NCI-H146 treated with DMSO at 0.1 percent for 48 hours (cell line): ENCODE measurements around the gene WDR64.
"Not testable (repeated sequence)": the region's sequence is repeated elsewhere in the genome, so short reads cannot be mapped to it uniquely, and the experiment has no call there.

Experiments
- DNase-seq: peaks from one replicate; lab custom pipeline; 2025; ENCODE audit not compliant: unreplicated experiment; lab: John Stamatoyannopoulos, UW

WDR64 gene

DNA sequence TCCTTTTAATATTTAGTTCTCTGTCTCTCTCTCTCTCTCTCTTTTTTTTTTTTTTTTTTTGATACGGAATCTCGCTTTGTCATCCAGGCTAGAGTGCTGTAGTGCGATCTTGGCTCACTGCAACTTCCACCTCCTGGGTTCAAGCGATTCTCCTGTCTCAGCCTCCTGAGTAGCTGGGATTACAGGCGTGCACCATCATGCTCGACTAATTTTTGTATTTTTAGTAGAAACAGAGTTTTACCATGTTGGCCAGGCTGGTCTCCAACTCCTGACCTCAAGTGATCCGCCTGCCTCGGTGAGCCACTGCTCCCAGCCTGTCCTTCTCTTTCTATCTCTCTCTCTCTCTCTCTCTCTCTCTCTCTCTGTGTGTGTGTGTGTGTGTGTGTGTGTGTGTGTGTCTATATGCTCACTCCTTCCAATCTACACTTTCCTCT is 83.4 kb downstream of the WDR64 start:
- not testable (repeated sequence) for DNase-seq

GRCh38 chr1:241736387-241736786 is 84.3 kb downstream of the WDR64 start:
- DNase-seq: no peak

- no peak for DNase-seq
These were observed 86.4 kb downstream of the WDR64 start for GRCh38 chr1:241738284-241739078.

GRCh38 chr1:241742084-241742483 is 90.0 kb downstream of the WDR64 start:
- no peak for DNase-seq

- no peak for DNase-seq
These were observed 92.5 kb downstream of the WDR64 start for GRCh38 chr1:241744591-241744990.

- DNase-seq: no peak
These were observed 95.9 kb downstream of the WDR64 start for GRCh38 chr1:241747992-241748391.

GRCh38 chr1:241749041-241749944 is 97.2 kb downstream of the WDR64 start:
- DNase-seq: no peak

DNA sequence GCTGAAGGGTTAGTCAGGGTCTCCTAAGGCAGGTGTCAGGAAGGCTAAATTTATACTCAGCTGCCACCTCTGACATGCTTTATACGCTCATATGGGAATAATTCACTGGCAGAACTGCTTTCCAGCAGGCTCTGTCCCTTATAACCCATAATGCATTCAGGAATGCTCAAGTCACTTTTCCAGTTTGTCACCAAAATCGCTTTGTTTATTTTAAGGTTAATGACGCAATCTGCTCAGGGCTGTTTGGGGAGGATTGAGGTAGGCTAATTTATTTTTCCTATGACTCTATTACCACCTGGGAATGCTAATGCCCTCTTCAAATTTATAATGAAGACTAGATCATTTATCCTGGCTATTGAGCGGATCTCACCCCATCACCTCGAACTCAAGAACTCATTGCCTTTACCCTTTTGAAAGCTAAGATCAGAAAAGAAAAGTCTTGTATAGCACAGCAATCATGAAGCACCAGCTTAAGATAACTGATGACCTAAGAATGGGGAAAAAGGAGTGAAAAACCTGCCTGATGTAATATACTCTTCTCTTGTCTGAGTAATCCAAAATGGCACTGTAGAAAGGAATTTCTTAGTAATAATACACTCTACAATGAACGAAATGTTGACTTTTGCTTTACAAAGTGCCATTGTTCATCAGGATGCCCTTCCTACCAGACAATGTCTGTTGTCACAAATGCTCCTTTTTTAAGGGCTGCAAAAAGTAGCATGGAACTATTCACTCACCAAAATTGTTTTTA is 98.0 kb downstream of the WDR64 start:
- DNase-seq: no peak

DNA sequence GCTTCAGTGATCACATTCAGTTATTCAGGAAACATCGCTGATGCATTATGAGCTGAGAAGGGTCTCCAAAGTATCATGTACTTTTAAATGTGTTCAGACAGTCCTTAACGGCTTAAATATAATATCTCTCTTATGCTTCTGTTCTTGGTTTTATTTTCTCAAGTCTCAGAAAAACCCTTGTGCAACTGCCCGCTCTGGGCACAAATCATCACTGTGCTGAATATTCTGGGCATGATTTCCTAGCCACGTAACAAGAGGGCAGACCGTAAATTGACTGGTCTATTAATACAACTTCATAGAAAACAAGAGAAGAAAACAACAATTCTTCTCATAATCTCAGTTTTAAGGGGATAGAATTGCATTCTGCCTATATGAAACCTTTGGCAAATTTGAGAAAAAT is 99.4 kb downstream of the WDR64 start:
- DNase-seq: no peak

DNA sequence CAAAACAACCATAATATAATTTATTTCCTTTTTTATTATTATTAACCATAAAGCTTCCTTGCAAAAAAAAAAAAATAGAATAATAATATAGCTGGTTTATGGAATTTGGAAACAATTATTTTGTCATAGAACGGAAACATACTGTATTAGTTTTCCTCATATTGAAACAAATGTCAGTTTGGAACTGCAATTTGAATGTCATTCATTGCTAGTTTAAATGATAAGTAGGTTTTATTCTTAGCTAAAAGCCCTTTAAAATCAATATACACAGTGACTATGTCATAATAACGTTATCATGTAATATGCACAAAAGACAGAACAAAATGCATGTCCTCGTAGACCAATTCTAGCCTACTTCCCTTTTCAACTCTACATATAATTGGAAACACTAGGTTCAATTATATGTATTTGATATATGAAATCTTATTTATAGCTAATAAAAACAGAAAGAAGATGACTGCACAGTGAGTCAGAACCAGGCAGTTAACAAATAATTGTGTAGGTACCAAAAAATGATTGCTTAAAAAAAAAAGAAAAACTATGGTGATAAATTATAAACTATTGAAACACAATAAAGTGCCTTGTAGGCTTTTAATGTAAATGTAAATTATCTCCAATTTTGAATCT is 110.7 kb downstream of the WDR64 start:
- no peak for DNase-seq

- no peak for DNase-seq
These were observed 113.3 kb downstream of the WDR64 start for GRCh38 chr1:241765390-241765789.

- DNase-seq: peak; percentile 10
These were observed 115.7 kb downstream of the WDR64 start for GRCh38 chr1:241767737-241768136.

- DNase-seq: no peak
These were observed 118.0 kb downstream of the WDR64 start for GRCh38 chr1:241770115-241770514.

GRCh38 chr1:241771117-241771516 is 119.0 kb downstream of the WDR64 start:
- DNase-seq: no peak

GRCh38 chr1:241772932-241773500 is 120.9 kb downstream of the WDR64 start:
- no peak for DNase-seq

DNA sequence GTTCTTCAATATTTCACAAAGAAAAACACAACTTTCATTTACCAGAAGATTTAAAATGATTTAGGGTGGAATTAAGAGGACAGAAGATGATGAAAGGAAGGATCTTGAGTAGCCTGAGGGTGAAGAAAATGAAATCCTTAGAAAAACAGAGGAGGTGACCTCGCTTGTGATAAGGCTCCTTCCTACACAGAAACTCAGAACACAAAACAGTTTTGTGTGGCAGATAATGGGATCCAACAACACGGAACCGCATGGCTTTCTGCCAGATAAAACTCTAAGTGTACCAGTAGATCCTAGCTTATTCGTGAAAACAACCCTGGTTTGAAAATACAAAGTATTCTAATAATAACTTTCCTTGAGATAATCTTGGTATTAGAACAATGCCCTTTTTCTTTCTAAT is 121.9 kb downstream of the WDR64 start:
- DNase-seq: no peak

DNA sequence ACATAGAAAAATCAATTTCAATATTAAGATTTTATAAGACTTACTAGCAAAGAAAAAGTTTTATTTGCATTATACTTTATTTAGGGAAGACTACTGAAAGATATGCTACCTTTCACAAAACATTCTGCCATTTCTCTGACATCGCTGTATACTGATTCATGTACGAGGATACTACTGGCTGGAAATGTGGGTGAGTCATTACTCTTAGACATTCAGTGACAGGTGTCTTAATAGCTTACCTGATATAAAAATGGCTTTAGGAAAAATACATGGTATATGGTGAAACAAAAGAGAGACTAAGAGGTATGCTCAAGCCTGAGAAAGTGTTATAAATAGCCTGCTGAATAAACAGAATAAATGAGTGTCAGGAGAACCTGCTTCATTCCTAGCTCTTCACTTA is 122.9 kb downstream of the WDR64 start:
- DNase-seq: peak; percentile 25

- DNase-seq: no peak
These were observed 124.8 kb downstream of the WDR64 start for GRCh38 chr1:241776911-241777310.

DNA sequence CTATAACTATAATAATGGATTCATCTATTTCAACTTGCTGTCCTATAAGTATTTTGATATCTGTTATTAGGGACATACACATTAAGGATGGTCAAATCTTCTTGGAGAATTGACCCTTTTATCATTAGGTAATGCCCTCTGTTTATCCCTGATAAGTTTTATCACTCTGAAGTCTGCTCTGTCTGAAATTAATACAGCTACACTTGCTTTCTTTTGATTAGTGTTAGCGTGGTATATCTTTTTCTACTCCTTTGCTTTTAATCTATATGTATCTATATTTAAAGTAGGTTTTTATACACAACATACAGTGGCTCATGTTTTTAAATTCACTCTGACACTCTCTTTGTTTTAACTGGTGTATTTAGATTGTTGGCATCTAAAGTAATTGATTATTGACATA is 126.0 kb downstream of the WDR64 start:
- DNase-seq: no peak

DNA sequence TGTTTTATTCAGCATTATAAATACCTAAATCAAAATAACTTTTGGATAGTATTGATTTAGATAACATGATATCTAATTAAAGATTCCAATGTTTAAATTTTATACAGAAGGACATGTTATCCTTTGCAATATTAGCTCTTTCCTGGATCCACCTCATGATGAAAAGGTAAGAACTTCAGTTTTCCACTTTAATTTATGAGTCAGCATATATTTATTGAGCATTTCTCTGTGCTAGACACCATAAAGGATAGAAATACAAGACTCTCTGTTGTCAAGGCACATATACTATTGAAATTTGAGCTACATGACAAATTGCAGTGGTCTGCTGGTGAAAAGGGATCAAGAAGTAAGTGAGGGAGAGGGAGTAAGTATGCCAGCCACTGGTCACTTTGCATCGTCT is 127.8 kb downstream of the WDR64 start:
- DNase-seq: no peak

- DNase-seq: no peak
These were observed 130.3 kb downstream of the WDR64 start for GRCh38 chr1:241782396-241782795.
